GM15510 (cell line): ENCODE results near the gene GRM7.

Experiments
- POLR2A ChIP-seq: IDR thresholded peaks from 3 replicates; pipeline ENCODE4 v1.6.1; 2011; ENCODE audit warnings: borderline replicate concordance; ENCODE audit not compliant: insufficient read length; ENCODE audit errors: extremely low read depth

The GRM7 gene

DNA sequence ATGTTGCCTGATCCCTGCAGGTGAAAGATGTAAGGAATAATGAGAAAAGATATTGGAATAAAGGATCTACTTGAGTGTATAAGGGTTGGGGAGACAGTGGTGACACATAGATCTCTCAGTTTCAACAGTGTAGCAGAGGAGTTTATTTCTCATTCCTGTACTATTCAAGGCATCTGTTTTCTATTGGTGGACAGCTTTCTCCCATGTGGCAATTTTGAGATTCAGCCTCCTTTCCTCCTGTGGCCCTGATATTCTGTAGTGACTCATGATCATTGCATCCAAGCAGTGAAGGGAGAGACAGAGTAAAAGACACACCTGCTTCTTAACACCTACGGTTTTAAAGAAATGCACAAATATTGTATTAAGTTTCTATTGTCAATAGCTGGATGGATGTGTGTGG lies 327.6 kb downstream of the GRM7 start:
- no peak for TF ChIP-seq POLR2A

DNA sequence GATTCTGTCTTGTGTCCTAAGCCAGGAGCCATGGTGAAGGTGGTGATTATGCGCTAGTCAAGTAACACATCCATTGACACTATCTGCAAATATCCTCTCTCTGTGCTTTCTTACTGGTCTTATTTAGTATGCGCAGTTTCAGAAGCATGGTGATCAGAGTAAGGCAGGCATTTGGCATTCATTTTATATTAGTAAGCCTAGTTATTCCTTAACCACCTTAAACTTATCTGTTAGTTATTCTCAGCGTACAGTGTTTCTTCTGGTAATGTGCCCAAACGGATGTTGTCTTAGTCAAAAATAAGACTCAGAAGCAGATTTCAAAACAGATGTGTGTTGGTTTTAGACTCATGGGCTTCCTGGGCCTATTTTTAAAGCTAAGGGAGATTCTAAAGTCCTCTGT lies 329.2 kb downstream of the GRM7 start:
- TF ChIP-seq POLR2A = no peak

DNA sequence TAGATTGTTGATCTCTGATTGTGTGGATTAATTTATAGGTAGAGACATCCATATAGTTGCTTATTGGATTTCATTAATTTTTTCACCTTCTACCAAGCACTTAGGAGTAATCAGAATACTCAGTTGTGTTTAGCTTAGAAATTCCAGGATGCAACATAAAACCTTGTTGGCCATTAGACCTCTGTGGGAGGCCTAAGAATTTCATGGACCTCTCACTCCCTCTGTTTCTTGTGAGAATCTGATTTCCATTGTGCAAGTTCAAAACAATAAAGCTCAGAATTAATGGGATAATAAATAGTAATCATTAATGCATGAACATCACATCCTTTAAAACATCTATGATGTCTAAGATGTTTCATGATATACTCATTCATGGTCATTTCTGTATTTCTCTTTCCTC lies 332.4 kb downstream of the GRM7 start:
- TF ChIP-seq POLR2A = no peak

DNA sequence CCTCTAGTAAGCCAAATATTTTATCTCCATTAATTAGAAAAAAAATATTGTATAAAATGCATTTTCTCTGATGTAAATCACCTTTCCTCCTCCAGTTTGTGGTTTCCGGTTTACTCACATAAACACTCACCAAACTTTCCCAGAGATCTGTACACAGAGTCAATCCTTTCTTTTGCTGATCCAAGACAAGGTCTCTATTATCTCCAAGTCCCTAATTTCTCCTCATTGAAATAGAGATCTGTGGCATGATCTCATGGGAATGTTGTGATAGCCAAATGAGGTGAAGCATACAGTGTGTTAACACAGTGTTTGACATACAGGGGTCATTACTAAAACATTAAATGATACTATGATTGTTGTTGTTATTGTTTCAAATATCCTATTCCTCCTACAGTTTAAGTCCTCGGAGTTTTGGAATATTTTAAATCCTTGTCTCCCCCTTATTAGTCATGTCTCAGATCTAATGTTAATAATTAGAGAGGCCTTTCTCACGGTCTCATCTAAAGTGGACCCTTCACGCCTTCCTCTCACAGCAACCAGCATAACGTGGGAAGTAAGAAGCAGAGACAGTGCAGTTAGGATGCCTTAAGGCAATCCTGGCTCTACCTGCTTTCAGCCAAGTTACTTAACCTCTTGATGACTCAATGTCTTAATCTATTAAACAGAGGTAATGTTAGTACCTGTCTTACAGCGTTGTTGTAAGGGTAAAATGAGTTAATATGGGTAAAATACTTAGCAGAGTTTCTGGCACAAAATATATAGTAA lies 333.3 kb downstream of the GRM7 start:
- TF ChIP-seq POLR2A = no peak

DNA sequence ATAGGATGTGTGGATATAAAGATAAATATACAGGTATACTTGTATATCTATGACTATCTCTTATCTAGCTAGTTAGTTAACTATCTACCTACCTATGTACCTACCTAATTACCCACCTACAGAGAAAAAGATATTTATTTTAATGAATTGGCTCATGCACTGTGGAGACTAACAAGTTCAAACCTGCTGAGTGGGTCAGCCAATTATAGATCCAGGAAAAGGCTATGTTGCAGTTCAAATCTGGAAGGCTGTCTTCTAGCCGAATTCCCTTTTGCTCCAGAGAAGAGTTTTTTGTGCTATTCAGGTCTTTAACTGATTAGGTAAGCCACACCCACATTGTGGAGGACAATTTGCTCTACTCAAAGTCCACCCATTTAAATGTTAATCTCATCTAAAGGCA lies 335.0 kb downstream of the GRM7 start:
- TF ChIP-seq POLR2A = no peak

DNA sequence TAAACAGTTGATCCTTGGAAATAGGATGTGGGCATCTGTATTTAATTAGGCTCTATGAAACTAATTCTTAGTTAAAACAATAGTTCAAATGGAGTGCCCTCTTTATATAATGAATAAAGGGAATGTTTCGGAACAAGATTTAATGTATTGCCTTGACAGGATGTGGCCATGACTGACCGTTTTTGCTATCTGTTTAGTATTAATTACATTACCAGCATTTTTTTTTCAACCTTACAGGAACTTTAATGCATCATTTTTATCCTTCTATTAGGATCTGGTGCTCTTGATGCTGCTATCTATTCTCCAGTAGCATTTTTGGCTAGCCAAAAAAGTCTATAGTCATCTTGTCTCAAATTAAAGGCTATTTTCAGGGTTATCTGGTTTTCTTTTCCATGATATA lies 340.9 kb downstream of the GRM7 start:
- no peak for TF ChIP-seq POLR2A

DNA sequence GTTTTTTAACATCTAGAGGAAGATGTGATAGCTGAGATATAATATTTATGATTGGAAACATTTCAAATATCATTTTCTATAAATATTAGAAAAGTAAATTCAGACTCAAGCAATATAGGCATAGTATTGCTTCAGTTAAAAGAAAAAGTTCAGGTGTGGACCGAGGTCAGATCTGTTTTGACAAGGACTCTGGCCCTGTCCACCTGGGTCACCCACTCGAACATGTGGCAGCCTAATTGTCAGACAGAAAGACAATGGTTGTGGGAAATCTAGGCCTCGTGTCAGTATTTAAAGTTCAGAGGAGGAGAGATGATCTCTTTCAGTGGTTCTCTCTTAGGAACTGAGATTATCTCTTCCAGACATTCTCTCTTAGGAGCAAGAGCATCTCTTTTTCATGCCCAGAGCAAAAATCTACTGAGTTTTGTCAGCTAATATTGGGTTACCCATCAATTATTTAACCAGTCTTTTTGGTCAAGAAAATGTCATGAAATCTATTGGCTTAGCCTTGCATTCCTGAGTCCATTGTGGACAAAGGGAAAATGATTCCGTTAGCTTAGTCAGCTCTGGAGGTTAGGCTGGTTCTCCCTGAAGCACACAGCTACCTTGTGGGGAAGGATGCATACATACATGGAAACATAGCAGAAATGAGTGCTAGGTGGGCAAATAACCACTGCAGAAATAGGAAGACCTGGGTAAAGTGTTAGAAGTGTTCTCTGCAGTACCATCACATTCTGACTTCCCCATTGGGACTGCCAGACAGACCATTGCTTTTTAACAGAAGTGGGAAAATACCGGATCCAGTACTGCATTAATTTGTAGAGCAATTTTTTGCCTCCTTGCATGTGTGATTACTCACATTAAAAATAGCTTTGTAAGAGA lies 343.3 kb downstream of the GRM7 start:
- no peak for TF ChIP-seq POLR2A

DNA sequence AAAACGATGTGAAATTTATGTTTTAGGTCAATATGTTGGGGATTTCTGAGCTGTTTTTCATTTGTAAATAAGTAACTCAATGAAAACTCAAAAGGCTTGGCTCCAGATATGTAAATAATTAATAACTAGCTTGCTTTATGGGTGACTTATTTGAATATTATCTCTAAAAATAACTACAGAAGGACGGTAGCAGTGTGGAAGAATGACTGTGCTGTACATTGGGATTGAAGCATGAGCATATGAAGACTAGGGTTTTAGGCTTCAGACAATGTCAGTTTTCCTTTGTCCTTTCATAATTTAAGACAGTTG lies 343.9 kb downstream of the GRM7 start:
- no peak for TF ChIP-seq POLR2A

DNA sequence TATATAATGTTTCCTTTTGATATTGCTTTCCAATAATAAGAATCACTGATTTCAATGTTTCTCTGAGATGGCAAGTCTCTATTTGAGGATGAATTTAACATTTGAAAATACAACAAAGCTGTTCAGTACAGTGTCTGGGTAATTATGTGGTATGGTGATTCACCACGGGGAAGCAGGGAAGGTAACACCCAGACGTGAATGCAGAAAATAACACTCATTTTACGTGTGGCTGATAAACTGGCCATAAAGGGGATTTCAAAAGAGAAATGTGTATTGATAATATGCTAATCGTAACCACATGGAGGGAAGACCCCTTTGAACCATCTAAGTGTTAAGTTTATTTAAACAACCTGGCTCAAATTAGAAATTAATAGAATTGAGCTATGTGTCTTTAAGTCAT lies 344.6 kb downstream of the GRM7 start:
- no peak for TF ChIP-seq POLR2A

DNA sequence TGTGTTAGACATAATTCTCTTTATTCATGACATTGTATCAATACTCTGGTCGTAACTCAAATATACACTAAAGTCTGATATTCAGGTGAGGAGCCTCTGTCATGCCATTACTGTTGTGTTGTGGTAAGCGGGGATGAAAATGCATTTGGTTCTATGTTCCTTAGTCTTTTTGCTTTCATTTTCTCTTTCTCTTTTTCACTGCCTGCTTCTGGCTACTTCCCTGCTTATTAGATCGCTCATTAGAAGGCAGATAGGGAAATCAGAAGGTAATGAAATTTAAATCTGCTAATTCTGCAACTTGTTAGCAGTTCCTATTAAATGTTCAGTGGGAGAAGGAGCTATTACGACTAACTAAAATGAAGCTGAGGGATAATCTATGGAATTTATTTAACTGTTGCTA lies 345.0 kb downstream of the GRM7 start:
- no peak for TF ChIP-seq POLR2A

DNA sequence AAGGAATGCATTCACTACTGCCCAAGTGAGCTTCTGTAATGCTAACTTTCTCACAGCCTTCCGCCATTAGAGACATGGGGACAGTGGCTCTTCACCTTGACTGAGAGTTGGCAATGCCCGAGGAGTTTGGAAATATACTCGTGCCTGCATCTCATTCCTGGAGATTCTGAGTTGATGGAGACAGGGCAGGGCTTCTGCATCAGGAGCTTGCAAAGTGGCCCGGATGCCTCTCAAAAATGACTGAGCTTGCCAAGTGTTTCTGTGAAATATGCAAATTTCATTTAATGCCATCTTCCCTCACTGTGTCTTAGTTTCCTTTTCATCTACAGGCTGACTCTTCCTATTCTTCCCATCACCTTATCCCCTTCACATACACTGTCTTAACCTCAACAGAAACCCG lies 346.2 kb downstream of the GRM7 start:
- TF ChIP-seq POLR2A = no peak

DNA sequence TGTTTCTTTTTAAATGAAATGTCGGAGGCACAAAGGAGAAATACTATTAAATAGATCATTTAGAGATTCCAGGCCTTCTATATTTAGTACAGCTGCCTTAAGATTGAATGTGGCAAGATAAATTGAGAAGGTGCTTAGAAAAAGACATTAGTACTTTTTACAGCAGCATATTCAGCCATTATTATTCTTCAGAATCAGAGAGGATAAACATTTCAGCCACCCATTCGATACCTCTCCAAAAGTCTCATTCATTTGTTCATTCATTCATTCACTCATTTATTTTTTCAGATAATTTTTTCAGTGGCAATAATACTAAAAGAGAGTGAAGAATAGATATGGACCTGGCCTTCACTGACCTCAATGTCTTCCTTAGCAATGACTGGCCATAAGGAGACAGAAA lies 347.0 kb downstream of the GRM7 start:
- TF ChIP-seq POLR2A = no peak

DNA sequence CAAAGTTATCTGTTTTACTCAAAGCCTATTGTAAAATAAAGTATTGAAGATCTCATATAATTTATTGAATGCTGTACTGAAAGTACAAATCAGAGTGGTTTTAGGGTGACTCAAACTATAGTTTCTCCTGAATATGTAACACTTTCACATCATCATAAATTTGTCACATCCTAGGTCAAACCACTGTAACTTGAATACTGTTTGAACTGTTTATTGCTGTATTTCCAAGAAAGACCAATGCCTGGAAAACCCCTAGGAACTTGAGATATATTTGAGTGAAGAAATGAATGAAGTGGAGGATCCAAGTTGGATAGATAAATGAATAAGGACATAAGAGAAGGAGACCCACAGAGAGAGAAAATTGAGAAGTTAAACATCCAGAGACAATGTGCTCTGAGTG lies 348.2 kb downstream of the GRM7 start:
- TF ChIP-seq POLR2A = no peak

DNA sequence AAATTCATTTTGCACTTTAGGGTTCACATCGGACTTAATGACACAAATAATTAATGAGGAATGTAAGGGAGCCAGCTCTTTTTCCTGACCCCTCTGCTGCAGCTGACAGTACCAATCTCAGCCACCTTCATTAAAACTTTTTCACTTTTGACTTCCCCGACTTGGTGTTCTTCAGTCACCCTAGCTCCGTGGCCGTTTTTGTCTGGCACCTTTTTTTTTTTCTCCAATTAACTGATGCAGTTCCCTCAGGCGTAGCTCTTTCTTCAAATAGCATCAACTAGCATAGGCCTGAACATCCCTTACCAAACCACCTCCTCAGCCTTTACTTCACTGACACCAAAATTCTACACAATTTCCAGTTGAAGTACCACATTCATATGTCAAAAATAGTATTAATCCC lies 350.8 kb downstream of the GRM7 start:
- TF ChIP-seq POLR2A = no peak

DNA sequence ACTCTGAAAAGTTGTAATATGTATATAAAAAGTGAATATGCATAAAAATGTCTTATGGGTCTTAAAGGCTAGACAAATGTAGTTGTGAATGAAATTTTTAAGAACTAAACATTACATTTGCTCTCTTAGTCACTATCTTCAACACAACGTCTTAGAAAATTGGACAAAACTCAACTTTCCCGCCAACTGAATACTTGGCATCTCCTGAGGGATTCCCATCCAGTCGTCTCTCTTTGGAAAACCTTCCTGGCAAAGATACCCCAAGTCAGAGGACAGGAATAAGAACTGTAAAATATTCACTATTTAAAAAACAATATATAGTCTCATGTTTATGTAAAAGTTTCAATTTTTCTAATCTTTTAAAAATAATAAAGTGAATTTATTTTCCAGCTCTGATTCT lies 354.8 kb downstream of the GRM7 start:
- no peak for TF ChIP-seq POLR2A

DNA sequence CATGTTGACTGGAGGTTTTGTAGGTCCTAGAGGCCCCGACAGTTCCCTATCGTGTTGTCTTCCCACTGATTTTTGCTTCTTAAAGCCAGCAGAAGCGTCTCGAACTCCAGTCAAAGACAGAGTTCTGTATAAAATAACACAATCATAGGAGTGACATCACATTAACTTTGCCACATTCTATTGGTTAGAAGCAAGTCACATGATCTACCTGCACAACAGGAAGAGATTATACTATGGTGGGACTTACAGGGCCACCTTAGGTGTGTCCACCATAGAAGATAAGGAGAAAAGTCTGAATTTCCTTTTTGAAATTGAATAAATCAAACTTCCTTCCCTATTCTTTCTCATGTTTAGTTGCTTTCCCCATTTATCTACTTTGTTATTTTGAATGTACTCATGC lies 365.5 kb downstream of the GRM7 start:
- TF ChIP-seq POLR2A = no peak

DNA sequence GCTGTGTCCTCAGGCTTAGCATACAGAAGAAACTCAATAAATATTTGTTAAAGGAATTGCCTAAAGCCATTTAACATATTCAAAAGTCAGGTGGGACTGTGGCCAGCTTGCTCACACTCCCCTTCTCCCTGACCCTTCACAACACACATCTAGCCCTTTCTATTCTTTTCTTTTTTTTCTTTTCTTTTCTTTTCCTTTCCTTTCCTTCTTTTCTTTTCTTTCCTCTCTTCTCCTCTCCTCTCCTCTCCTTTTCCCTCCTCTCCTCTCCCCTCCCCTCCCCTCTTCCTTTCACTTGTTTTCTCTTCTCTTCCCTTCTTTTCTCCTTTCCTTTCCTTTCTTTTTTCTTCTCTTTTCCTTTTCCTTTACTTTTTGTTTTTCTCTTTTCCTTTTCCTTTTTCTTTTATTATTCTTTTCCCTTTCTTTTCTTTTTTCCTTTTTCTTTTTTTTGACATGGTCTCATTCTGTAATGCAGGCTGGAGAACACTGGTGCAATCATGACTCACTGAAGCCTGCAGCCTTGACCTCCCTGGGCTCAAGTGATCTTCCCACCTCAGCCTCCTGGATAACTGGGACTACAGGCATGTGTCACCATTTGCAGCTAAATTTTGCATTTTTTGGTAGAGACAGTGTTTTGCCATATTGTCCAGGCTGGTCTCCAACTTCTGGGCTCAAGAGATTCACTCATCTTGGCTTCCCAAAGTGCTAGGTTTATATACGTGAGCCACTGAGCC lies 377.8 kb downstream of the GRM7 start:
- TF ChIP-seq POLR2A = no peak
